Spleen (tissue), 7 donors: Measurements from ENCODE around the gene EIF5A.

Experiments
- CTCF ChIP-seq, 11 experiments: fragments of 200-600 bp in 7 of 11; fragments of 450-650 bp in 4 of 11; sonication (generic) in 4 of 11; IDR thresholded peaks in 8 of 11; conservative IDR thresholded peaks in 3 of 11; 1 replicate in 7 of 11; 2 replicates in 4 of 11; pipeline versions ENCODE4 v1.4.0 to v1.8.0; 2016 to 2021; ENCODE audit warnings: antibody characterized with exemption in 11 of 11, inconsistent platforms in 4 of 11, mild to moderate bottlenecking in 1 of 11
- POLR2A ChIP-seq, 3 donors: fragments of 450-650 bp; IDR thresholded peaks; one replicate each; pipeline ENCODE4 v1.5.1; 2017; ENCODE audit warnings: antibody characterized with exemption in 3 of 3, mild to moderate bottlenecking in 1 of 3
- POLR2AphosphoS5 ChIP-seq, 3 donors: sonication (generic); formaldehyde crosslinking; IDR thresholded peaks; one replicate each; pipeline ENCODE4 v1.5.1; 2017; ENCODE audit warnings: antibody characterized with exemption in 3 of 3
- donor health status: DM: no; HTN: no; CAD: no; lungs with moderate emphysema.
- donor health status: DM: no; HTN: no; CAD: no.
- donor health status: DM: no; HTN: no; CAD: no.

DNA sequence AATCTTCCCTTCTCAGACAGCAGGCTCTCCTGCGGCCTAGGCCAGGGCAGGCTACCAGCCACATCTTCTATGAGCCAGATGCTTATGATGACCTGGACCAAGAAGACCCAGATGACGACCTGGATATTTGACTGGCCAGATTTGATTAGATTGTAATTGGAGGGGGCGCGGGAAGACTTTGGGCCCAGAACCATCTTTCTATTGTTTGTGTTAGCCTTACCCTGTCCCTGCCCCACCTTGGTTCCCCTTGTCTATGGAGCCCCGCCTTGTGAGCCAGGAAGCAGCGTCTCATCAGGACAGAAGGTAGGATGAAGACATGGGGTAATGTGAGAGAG is 47.9 kb upstream of the EIF5A start:
- TF ChIP-seq CTCF (IDR thresholded peaks at IDR 0.05 in 8 of 11, conservative IDR thresholded peaks at IDR 0.05 in 3 of 11) (no peak), POLR2A (IDR thresholded peaks at IDR 0.05) (no peak), POLR2AphosphoS5 (IDR thresholded peaks at IDR 0.05) (no peak)
